ENCODE results near the gene PIKFYVE.
"Not testable (repeated sequence)": the region's sequence is repeated elsewhere in the genome, so short reads cannot be mapped to it uniquely, and the experiment has no call there.

The PIKFYVE gene

GRCh38 chr2:208352644-208353567 is 86.9 kb downstream of the PIKFYVE start:
- DNase-seq (ENCODE audit: low read depth, low spot score): no peak
- no peak overlapping the region for H3K4me3 ChIP-seq (ENCODE audit: low read length)

- no peak overlapping the region for H3K4me3 ChIP-seq (ENCODE audit: low read length)
- DNase-seq (ENCODE audit: low read depth, low spot score): no peak
Measured at GRCh38 chr2:208354964-208355381, 88.9 kb downstream of the PIKFYVE start.

DNA sequence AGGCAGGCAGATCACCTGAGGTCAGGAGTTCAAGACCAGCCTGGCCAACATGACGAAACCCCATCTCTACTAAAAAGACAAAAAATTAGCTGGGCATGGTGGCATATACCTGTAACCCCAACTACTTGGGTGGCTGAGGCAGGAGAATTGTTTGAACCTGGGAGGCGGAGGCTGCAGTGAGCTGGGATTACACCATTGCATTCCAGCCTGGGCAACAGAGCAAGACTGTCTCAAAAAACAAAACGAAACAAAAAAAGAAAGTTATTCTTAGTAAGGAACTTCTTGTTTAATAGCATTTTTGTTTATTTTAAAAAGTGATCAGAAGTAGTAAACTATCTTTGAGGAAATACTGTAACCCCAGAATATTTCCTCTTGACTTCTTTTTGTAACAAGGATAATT is 90.4 kb downstream of the PIKFYVE start:
- H3K4me3 ChIP-seq (ENCODE audit: low read length); DNase-seq (ENCODE audit: low read depth, low spot score): not testable (repeated sequence)

DNA sequence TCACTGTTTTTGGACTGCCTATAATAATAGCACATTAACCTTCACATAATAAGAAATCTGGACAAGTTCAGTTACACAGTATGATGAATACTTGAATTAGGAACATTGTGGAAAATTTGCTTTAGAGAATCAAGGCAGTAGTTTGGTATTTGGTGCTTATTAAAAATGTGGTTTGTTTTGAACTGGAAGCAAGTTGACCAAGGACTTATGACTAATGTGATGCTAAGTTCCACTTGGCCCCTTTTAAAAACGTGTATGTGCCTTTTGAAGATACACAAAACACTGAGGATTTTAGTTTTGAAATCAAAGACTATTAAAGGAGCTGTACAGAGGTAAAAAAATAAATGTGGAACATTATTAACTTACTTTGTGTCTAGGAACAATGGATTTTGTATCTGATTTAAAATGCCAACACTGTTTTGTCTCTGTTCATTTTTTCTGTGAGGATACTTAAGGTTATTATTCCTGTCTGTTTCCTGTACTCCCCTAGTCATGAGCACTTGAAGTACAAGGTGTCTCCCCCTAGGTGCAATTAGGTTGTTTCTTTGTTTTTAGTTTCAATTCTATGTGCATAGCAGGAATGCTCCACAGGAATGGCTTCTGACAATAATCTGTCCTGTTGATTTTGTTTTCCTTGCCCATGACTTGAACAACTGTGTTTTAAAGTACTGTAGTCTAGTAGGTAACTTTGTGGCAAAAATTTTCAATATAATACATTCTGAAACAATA is 91.0 kb downstream of the PIKFYVE start:
- no peak overlapping the region for H3K4me3 ChIP-seq (ENCODE audit: low read length)

GRCh38 chr2:208358758-208359631 is 92.9 kb downstream of the PIKFYVE start:
- no peak for DNase-seq (ENCODE audit: low read depth, low spot score)

More for the DNA sequence above, 91.0 kb downstream of the PIKFYVE start:
- DNase-seq (ENCODE audit: low read depth, low spot score): no peak

GRCh38 chr2:208359632-208359986 is 93.6 kb downstream of the PIKFYVE start:
- no peak overlapping the region for H3K4me3 ChIP-seq (ENCODE audit: low read length)
- DNase-seq (ENCODE audit: low read depth, low spot score): no peak

More at GRCh38 chr2:208358758-208359631, 92.9 kb downstream of the PIKFYVE start:
- no peak overlapping the region for H3K4me3 ChIP-seq (ENCODE audit: low read length)

DNA sequence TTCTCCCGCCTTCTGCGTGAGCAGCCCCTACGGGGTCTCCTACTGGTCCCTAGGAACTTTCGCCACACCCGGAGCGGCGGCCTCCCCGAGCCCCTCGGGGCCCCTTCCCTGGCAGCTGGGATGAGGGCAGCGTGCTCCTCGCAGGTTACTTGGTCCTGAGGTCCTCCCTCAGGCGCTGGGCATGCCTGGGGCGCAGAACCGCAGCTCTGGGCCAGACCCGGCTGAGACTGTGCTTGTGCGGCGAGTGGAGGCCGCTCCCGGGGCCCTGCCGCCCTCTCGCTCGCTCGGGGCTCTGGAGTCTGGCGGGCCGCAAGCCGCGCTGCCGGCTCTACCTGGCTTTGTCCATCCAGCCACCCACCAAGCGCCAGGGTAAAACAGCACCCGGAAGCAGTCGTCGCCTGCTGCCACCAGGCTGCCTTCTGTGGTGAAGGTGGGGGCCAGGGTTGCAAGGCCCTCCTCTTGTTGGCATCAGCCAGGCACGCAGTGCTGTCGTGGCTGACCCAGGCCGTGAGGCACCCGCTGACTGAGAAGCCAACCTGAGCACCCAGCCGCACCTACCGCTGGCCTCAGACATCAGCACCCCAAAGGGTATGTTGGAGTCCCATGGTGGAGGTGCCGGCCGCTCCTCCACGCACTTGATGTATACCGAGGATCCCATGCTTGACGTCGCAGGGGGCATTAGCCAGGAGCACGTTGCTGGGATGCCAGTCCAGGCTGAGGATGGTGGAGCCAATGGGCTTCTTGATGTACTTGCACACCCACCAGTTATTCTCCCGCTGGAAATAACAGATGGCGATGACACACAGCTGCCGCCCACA is 94.4 kb downstream of the PIKFYVE start:
- H3K4me3 ChIP-seq (ENCODE audit: low read length): no peak overlapping the region
- no peak for DNase-seq (ENCODE audit: low read depth, low spot score)

- no peak overlapping the region for H3K4me3 ChIP-seq (ENCODE audit: low read length)
- no peak for DNase-seq (ENCODE audit: low read depth, low spot score)
Measured at GRCh38 chr2:208361077-208361441, 95.0 kb downstream of the PIKFYVE start.

GRCh38 chr2:208363485-208363884 is 97.4 kb downstream of the PIKFYVE start:
- no peak for DNase-seq (ENCODE audit: low read depth, low spot score)
- H3K4me3 ChIP-seq (ENCODE audit: low read length): no peak overlapping the region

GRCh38 chr2:208366215-208367127 is 100.4 kb downstream of the PIKFYVE start:
- DNase-seq (ENCODE audit: low read depth, low spot score): no peak
- H3K4me3 ChIP-seq (ENCODE audit: low read length): no peak overlapping the region

DNA sequence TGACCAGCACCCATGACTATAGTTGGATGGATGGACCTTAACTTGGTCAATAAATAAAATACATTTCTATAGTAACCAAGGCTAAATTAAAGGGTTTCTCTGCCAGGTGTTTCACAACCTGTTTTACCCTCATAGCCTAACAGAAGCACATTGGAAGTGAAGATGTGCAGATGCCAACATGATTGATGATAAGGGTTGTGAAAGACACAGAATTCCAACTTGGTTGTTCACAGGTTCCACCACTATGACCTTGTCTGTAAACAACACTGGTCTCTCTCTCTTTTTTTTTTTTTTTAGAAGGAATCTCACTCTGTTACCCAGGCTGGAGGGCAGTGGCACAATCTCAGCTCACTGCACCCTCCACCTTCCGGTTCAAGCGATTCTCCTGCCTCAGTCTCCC is 103.0 kb downstream of the PIKFYVE start:
- H3K4me3 ChIP-seq (ENCODE audit: low read length): no peak overlapping the region
- DNase-seq (ENCODE audit: low read depth, low spot score): no peak

GRCh38 chr2:208370881-208371633 is 105.0 kb downstream of the PIKFYVE start:
- no peak for DNase-seq (ENCODE audit: low read depth, low spot score)
- no peak overlapping the region for H3K4me3 ChIP-seq (ENCODE audit: low read length)

GRCh38 chr2:208371634-208371935 is 105.5 kb downstream of the PIKFYVE start:
- no peak for DNase-seq (ENCODE audit: low read depth, low spot score)

DNA sequence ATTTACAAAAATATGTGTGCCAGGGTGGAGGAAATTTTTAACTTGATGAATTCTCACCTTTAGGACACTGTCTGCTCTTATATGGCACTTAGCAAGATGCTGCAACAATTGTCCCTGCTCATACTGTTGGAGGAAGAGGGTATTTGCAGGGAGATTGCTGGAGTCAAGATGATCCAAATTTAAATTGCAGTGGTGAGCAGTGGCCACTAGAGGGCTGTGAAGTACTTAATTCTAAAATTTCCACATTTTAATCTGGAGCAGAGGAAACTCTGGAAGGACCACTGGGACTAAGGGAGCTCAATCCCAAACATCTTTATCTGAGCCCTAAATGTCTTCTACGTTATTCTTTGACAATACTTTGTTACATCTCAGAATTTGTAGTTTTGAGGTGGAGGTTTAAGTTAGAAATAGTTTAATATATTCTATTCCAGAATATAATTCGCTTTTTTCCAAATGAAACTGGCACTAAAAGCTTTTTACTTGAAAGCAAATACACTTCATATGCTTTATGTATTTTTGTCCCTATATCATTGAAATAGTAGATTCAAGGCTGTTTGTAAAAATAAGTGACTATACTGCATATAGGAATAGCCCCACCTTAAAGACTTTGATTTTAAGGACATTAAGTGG is 107.5 kb downstream of the PIKFYVE start:
- peak; percentile 34 for DNase-seq (ENCODE audit: low read depth, low spot score)

More at GRCh38 chr2:208371634-208371935, 105.5 kb downstream of the PIKFYVE start:
- H3K4me3 ChIP-seq (ENCODE audit: low read length): no peak overlapping the region

DNA sequence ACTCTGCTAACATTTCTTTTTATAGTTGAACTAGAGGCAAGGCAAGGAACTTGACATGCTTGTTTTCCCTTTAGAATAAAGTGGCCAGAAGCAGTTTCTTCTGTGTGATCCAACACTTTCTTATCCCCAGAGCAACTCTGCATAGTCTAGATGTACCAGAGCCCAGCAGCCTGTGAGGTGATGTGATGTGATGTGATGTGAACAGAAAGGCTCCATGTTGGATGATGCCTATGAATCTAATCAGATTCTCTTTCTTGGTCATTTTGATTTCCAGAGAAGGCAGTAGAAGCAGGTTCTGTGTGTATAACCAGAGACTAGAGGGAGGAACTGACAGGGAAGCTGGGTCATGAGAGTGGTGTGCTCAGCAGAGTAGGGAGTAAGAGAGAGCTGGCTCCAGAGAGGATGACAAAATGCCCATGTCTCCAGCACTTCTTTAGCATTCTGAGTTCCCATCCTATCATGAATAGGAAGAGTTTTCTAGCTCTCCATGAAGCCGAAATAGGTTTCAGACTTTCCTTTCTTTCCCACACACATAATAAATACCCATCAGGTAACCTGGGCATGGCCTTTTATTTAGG is 109.5 kb downstream of the PIKFYVE start:
- no peak for DNase-seq (ENCODE audit: low read depth, low spot score)
- no peak overlapping the region for H3K4me3 ChIP-seq (ENCODE audit: low read length)

More for the DNA sequence above, 107.5 kb downstream of the PIKFYVE start:
- H3K4me3 ChIP-seq (ENCODE audit: low read length): no peak overlapping the region

DNA sequence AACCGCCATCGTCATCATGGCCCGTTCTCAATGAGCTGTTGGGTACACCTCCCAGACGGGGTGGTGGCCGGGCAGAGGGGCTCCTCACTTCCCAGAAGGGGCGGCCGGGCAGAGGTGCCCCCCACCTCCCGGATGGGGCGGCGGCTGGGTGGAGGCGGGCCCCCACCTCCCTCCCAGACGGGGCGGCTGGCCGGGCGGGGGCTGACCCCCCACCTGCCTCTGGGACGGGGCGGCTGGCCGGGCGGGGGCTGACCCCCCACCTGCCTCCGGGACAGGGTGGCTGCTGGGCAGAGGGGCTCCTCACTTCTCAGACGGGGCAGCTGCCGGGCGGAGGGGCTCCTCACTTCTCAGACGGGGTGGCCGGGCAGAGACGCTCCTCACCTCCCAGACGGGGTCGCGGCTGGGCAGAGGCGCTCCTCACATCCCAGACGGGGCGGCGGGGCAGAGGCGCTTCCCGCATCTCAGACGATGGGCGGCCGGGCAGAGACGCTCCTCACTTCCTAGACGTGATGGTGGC is 111.3 kb downstream of the PIKFYVE start:
- not testable (repeated sequence) for DNase-seq (ENCODE audit: low read depth, low spot score); H3K4me3 ChIP-seq (ENCODE audit: low read length)

Data from Jurkat, Clone E6-1 (cell line).